Mesendoderm (in vitro differentiated cells): ENCODE results near the gene PTPN3.

Experiments used
- DNase-seq: peaks from one replicate; pipeline ENCODE4 v3.0.0; 2013
- H2AK5ac ChIP-seq: 2 replicates; pipeline ENCODE4 v1.6.1; 2013; ENCODE audit warnings: low read length, inconsistent platforms
- H2BK120ac ChIP-seq: 2 replicates; pipeline ENCODE4 v1.6.1; 2013; ENCODE audit warnings: low read depth, mild to moderate bottlenecking, low read length, moderate library complexity, mixed read lengths
- H2BK15ac ChIP-seq: replicated peaks from 2 replicates; pipeline ENCODE4 v1.6.1; 2013; ENCODE audit warnings: low read depth, mild to moderate bottlenecking, moderate library complexity
- H2BK5ac ChIP-seq: 2 replicates; pipeline ENCODE4 v1.6.1; 2013; ENCODE audit warnings: low read length, inconsistent platforms
- H3K18ac ChIP-seq: 2 replicates; pipeline ENCODE4 v1.6.1; 2013; ENCODE audit warnings: mild to moderate bottlenecking, low read length, mixed read lengths
- H3K23ac ChIP-seq: one replicate; pipeline ENCODE4 v1.6.1; 2013; ENCODE audit warnings: low read length
- H3K27ac ChIP-seq: 2 replicates; pipeline ENCODE4 v1.5.1; 2013; ENCODE audit warnings: low read depth, mild to moderate bottlenecking, inconsistent platforms, low read length, moderate library complexity
- H3K27me3 ChIP-seq: 2 replicates; pipeline ENCODE4 v1.6.1; 2013; ENCODE audit warnings: low read length, control low read depth, mild to moderate bottlenecking, inconsistent platforms; ENCODE audit not compliant: insufficient read depth, poor library complexity
- H3K36me3 ChIP-seq: 2 replicates; pipeline ENCODE4 v1.6.1; 2013; ENCODE audit warnings: low read length, inconsistent platforms; ENCODE audit not compliant: control insufficient read depth, insufficient read depth
- H3K4ac ChIP-seq: one replicate; pipeline ENCODE4 v1.6.1; 2013; ENCODE audit warnings: low read depth, mild to moderate bottlenecking, low read length, moderate library complexity
- H3K4me1 ChIP-seq: 2 replicates; pipeline ENCODE4 v1.6.1; 2013; ENCODE audit warnings: low read depth, low read length, inconsistent platforms; ENCODE audit not compliant: control insufficient read depth
- H3K4me2 ChIP-seq: 2 replicates; pipeline ENCODE4 v1.6.1; 2013; ENCODE audit warnings: low read length
- H3K4me3 ChIP-seq: 2 replicates; pipeline ENCODE4 v1.5.1; 2013; ENCODE audit warnings: mild to moderate bottlenecking, low read length
- H3K56ac ChIP-seq: one replicate; pipeline ENCODE4 v1.6.1; 2013; ENCODE audit warnings: low read length
- H3K79me1 ChIP-seq: 2 replicates; pipeline ENCODE4 v1.6.1; 2013; ENCODE audit warnings: low read length, inconsistent platforms
- H3K79me2 ChIP-seq: 2 replicates; pipeline ENCODE4 v1.6.1; 2013; ENCODE audit warnings: mild to moderate bottlenecking, low read length; ENCODE audit not compliant: control insufficient read depth, insufficient read depth
- H3K9ac ChIP-seq: 2 replicates; pipeline ENCODE4 v1.6.1; 2013; ENCODE audit warnings: low read length, inconsistent platforms
- H4K5ac ChIP-seq: one replicate; pipeline ENCODE4 v1.6.1; 2013; ENCODE audit warnings: low read length
- H4K8ac ChIP-seq: one replicate; pipeline ENCODE4 v1.6.1; 2013; ENCODE audit warnings: low read depth, mild to moderate bottlenecking, control low read depth, low read length, moderate library complexity
- WGBS: extraction: QIAGEN DNeasy Blood & Tissue Kit; methylation state at CpG from one replicate; pipeline ENCODE4 v1.1.7; 2013; ENCODE audit warnings: low lambda C conversion rate, missing lambda C conversion rate; ENCODE audit not compliant: insufficient coverage; ENCODE audit errors: extremely low coverage; 5-methylcytosine and 5-hydroxymethylcytosine counted together

PTPN3 gene

GRCh38 chr9:109422641-109423040 is 75.5 kb downstream of the PTPN3 start:
- H3K9ac ChIP-seq: no peak overlapping the region
- DNase-seq: no peak
- H3K4me2 ChIP-seq: no peak overlapping the region
- no peaks in the 10 kb centered on the region for H3K79me1 ChIP-seq
- H4K8ac ChIP-seq: no peak overlapping the region
- H3K27ac ChIP-seq: no peak overlapping the region
- no peak overlapping the region for H4K5ac ChIP-seq
- H3K27me3 ChIP-seq: no peaks in the 10 kb centered on the region
- no peaks in the 10 kb centered on the region for H3K36me3 ChIP-seq
- no peaks in the 10 kb centered on the region for H3K79me2 ChIP-seq
- H3K18ac ChIP-seq: no peak overlapping the region
- no peak overlapping the region for H2AK5ac ChIP-seq
- no CpG with 5 or more reads among the region's 7 CpGs for WGBS
- H3K23ac ChIP-seq: no peak overlapping the region
- no peaks in the 10 kb centered on the region for H3K4me1 ChIP-seq
- H2BK120ac ChIP-seq: no peak overlapping the region
- no peak overlapping the region for H2BK5ac ChIP-seq
- H3K4me3 ChIP-seq: no peak overlapping the region
- no peak overlapping the region for H3K56ac ChIP-seq
- no peak overlapping the region for H2BK15ac ChIP-seq
- H3K4ac ChIP-seq: no peak overlapping the region

GRCh38 chr9:109421026-109421970 is 76.8 kb downstream of the PTPN3 start:
- DNase-seq: no peak
- Histone ChIP-seq H3K56ac (no peak overlapping the region), H4K8ac (no peak overlapping the region), H3K4me1 (no peaks in the 10 kb centered on the region), H3K18ac (no peak overlapping the region), H3K27ac (no peak overlapping the region), H2BK15ac (no peak overlapping the region), H3K79me2 (no peaks in the 10 kb centered on the region), H3K4me2 (no peak overlapping the region), H3K36me3 (no peaks in the 10 kb centered on the region), H2BK120ac (no peak overlapping the region), H2AK5ac (no peak overlapping the region), H2BK5ac (no peak overlapping the region), H3K23ac (no peak overlapping the region), H3K4me3 (no peak overlapping the region), H3K79me1 (no peaks in the 10 kb centered on the region), H3K9ac (no peak overlapping the region), H3K4ac (no peak overlapping the region), H4K5ac (no peak overlapping the region), H3K27me3 (no peaks in the 10 kb centered on the region)
- WGBS: 100% methylated on average over 1 of the region's 13 CpGs

GRCh38 chr9:109419531-109419930 is 78.6 kb downstream of the PTPN3 start:
- Histone ChIP-seq H3K18ac (no peak overlapping the region), H2BK5ac (no peak overlapping the region), H3K56ac (no peak overlapping the region), H3K27me3 (no peaks in the 10 kb centered on the region), H3K79me1 (no peaks in the 10 kb centered on the region), H3K4ac (no peak overlapping the region), H3K9ac (no peak overlapping the region), H3K4me3 (no peak overlapping the region), H2BK120ac (no peak overlapping the region), H3K4me1 (no peaks in the 10 kb centered on the region), H3K4me2 (no peak overlapping the region), H2BK15ac (no peak overlapping the region), H3K27ac (no peak overlapping the region), H3K79me2 (no peaks in the 10 kb centered on the region), H4K8ac (no peak overlapping the region), H4K5ac (no peak overlapping the region), H3K36me3 (no peaks in the 10 kb centered on the region), H3K23ac (no peak overlapping the region), H2AK5ac (no peak overlapping the region)
- no peak for DNase-seq
- no CpG with 5 or more reads among the region's 4 CpGs for WGBS

- Histone ChIP-seq H3K27ac (no peak overlapping the region), H3K79me1 (no peaks in the 10 kb centered on the region), H3K23ac (no peak overlapping the region), H2BK15ac (no peak overlapping the region), H3K56ac (no peak overlapping the region), H3K18ac (no peak overlapping the region), H3K79me2 (no peaks in the 10 kb centered on the region), H3K4ac (no peak overlapping the region), H3K9ac (no peak overlapping the region), H2BK5ac (no peak overlapping the region), H3K4me3 (no peak overlapping the region), H2AK5ac (no peak overlapping the region), H2BK120ac (no peak overlapping the region), H3K36me3 (no peaks in the 10 kb centered on the region), H3K4me1 (no peaks in the 10 kb centered on the region), H3K27me3 (no peaks in the 10 kb centered on the region), H3K4me2 (no peak overlapping the region), H4K5ac (no peak overlapping the region), H4K8ac (no peak overlapping the region)
- peak; percentile 54 for DNase-seq
- no CpG with 5 or more reads among the region's 6 CpGs for WGBS
These were observed 79.3 kb downstream of the PTPN3 start for GRCh38 chr9:109418827-109419226.

- no peak overlapping the region for H3K56ac ChIP-seq
- no peaks in the 10 kb centered on the region for H3K36me3 ChIP-seq
- no CpG with 5 or more reads among the region's 6 CpGs for WGBS
- no peak overlapping the region for H3K18ac ChIP-seq
- no peak overlapping the region for H2BK5ac ChIP-seq
- no peak overlapping the region for H3K4ac ChIP-seq
- no peak overlapping the region for H3K9ac ChIP-seq
- no peak overlapping the region for H3K27ac ChIP-seq
- H2BK15ac ChIP-seq: no peak overlapping the region
- H4K8ac ChIP-seq: no peak overlapping the region
- H3K4me1 ChIP-seq: no peaks in the 10 kb centered on the region
- no peak overlapping the region for H3K23ac ChIP-seq
- no peak for DNase-seq
- H3K79me1 ChIP-seq: no peaks in the 10 kb centered on the region
- no peaks in the 10 kb centered on the region for H3K27me3 ChIP-seq
- no peak overlapping the region for H2AK5ac ChIP-seq
- no peaks in the 10 kb centered on the region for H3K79me2 ChIP-seq
- no peak overlapping the region for H4K5ac ChIP-seq
- no peak overlapping the region for H3K4me3 ChIP-seq
- H2BK120ac ChIP-seq: no peak overlapping the region
- H3K4me2 ChIP-seq: no peak overlapping the region
These were observed 80.2 kb downstream of the PTPN3 start for GRCh38 chr9:109417585-109418544.
